HG03521 (cell line): ENCODE measurements around the gene SIM2.
"Not testable (repeated sequence)": the region's sequence is repeated elsewhere in the genome, so short reads cannot be mapped to it uniquely, and the experiment has no call there.

Source experiments
- ATAC-seq: cut with Tn5 transposase; IDR thresholded peaks from one replicate; pipeline ENCODE4 v1.9.1; 2021; ENCODE audit warnings: mild to moderate bottlenecking, moderate library complexity; ENCODE audit not compliant: unreplicated experiment

Gene SIM2

DNA sequence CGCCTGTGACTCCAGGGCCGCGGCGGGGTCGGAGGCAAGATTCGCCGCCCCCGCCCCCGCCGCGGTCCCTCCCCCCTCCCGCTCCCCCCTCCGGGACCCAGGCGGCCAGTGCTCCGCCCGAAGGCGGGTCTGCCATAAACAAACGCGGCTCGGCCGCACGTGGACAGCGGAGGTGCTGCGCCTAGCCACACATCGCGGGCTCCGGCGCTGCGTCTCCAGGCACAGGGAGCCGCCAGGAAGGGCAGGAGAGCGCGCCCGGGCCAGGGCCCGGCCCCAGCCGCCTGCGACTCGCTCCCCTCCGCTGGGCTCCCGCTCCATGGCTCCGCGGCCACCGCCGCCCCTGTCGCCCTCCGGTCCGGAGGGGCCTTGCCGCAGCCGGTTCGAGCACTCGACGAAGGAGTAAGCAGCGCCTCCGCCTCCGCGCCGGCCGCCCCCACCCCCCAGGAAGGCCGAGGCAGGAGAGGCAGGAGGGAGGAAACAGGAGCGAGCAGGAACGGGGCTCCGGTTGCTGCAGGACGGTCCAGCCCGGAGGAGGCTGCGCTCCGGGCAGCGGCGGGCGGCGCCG lies at the start of gene SIM2:
SIM2 (plus strand) TSS at position 135 of the 565 bp plus-strand sequence. CDS start 632 bp downstream, outside the sequence.
- ATAC-seq = no peak

- ATAC-seq = no peak
Measured at GRCh38 chr21:36654324-36654723, 44.6 kb upstream of the SIM2 start.

DNA sequence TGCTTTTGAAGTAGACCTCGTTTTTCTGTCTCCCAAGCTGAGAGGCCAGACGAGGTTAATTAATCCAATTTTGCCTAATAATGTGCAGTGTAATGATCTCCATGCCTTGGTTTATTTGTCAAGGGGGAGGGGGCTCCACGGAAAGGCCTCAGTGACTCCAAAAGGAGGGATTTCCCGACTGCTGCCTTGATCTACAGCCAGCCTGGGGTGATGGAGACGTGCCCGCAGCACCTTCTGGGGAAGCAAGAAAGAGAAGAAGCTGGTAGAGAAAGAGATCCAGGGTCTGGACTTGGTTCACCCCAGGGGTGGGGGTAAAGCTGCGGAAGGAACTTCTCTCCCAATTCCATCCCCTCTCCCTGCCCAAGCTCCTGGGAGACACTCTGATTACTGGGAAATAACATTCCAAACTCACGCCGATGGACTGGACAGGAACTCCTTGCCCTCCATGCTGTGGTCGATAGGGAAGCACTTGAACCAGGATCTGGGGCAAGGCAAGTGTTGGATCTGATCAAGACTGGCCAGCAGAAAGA lies 44.1 kb upstream of the SIM2 start:
- ATAC-seq = no peak

GRCh38 chr21:36656138-36656537 lies 42.8 kb upstream of the SIM2 start:
- no peak for ATAC-seq

- not testable (repeated sequence) for ATAC-seq
Measured at GRCh38 chr21:36657290-36657689, 41.6 kb upstream of the SIM2 start.

DNA sequence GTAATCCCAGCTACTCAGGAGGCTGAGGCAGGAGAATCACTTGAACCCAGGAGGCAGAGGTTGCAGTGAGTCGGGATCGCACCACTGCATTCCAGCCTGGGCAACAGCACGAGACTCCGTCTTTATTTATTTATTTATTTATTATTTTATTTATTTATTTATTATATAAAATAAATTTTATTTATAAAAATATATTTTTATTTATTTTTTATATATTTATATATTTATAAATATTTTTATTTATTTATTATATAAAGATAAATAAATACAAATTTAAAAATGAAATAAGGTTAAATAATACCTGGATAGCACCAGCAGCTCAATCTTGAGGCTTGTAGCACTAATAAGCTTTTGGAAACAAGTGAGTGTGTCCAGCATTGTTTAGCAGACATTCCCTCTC lies 40.9 kb upstream of the SIM2 start:
- no peak for ATAC-seq

GRCh38 chr21:36658926-36659325 lies 40.0 kb upstream of the SIM2 start:
- no peak for ATAC-seq

DNA sequence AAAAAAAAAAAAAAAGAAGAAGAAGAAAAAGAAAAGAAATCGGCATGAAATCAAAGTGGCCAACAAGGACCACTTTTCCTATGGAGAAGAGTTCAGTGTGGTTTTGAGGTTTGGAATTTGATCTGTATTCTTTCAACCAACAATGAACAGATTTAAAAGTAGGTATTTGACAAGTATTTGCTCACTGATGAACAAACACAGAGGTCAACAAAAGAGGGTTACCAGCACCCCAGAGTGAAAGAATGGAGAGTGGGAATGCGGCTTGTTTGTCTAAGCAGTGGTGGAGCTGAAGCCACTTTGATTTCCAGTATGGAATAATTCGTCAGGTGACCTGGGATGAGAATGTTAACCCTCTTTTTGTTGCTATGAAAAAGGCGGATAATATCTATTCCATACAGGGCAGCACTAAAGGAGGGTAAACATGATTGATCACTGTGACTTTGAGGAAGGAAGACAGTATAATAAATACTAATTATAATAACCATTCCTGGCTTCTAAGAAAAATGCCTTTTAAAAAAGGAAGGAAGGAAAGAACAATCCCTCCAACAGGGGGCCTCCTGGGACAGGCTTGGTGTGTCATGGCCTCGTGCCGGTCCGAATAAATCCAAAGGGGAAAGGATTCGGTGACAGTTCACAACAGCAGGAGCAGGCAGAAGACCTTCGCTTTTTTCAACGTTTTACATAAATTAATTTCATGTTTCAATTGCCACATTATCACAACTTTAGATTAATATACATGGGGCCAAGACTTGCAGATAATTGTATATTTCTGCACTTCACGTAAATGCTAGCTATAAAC lies 37.2 kb upstream of the SIM2 start:
- no peak for ATAC-seq

- ATAC-seq = no peak
Measured at GRCh38 chr21:36663033-36663855, 35.7 kb upstream of the SIM2 start.

DNA sequence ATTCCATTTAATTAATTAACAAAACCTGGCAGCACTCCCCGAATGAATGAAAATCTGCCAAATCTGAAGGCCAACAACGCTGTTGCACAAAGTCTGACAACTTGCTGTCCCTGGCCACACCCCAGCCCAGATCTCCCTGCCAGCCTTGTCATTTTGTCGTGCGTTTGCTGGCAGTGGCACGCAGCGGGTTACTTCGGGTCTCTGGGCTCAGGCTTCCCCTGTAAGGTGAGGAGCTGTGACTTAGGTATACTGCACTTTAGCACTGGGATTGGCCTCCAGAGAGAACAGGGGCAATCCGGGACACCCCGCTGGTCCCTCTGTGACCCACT lies 34.3 kb upstream of the SIM2 start:
- no peak for ATAC-seq

DNA sequence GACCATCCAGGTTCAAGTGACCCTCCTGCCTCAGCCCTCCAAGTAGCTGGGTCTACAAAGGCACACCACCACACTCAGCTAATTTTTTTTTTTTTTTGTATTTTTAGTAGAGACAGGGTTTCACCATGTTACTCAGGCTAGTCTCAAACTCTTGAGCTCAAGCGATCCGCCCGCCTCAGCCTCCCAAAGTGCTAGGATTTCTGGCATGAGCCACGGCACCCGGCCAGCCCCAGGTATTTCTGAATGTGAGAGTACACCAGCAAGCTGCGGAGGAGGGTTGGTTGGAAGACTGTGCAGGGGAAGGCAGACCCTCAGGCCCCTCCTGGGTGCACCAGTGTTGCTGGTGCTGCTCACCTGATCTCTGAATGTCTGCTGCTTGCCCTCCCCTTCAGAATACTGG lies 33.1 kb upstream of the SIM2 start:
- no peak for ATAC-seq

GRCh38 chr21:36668713-36669112 lies 30.2 kb upstream of the SIM2 start:
- no peak for ATAC-seq

GRCh38 chr21:36671836-36672235 lies 27.1 kb upstream of the SIM2 start:
- no peak for ATAC-seq

GRCh38 chr21:36672296-36672695 lies 26.6 kb upstream of the SIM2 start:
- not testable (repeated sequence) for ATAC-seq

- ATAC-seq = no peak
Measured at GRCh38 chr21:36672737-36673136, 26.2 kb upstream of the SIM2 start.

DNA sequence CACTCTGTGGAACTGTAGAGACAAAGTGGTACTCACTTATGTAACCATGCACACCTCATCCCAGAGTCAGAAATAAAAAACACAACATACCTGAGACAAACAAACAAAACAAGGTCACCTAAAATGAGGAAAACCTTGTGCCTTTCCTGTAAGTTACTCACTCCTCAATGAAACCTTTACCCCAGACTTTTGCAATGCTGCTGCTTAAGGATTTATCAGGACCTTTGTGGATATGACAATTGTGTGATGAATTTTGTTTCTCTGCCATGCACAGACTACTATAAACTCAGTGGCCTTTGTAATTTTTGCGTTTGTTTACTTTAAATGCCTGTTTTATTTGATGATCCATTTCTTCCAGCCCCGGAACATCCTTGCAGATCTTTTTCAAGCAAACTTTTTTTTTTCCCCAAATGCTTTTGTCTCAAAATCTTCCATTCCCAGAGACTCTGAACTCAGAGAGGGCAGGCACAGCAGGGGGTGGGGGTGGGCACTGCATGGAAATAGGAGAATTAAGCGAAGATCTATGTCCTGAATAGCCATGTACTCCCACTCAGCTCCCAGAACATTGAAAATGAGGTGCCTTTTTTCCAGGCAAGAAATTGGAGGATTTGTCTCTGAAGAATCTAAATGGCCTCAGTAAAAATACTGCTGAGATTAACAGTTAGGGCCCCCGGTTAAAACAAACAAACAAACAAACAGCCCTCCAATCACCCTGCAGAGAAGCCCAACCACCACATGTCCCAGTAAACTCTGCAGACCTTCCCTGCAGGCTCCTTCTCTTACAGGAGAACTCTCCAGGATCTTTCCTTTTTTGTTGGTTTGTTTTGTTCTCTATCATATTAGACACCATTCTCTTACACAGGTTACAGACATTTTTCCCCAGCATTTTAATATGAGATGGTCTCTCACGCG lies 22.6 kb upstream of the SIM2 start:
- ATAC-seq = no peak

GRCh38 chr21:36677443-36677842 lies 21.5 kb upstream of the SIM2 start:
- ATAC-seq = no peak

- ATAC-seq = no peak
Measured at GRCh38 chr21:36678538-36678937, 20.4 kb upstream of the SIM2 start.

GRCh38 chr21:36681117-36681631 lies 17.7 kb upstream of the SIM2 start:
- ATAC-seq = no peak

DNA sequence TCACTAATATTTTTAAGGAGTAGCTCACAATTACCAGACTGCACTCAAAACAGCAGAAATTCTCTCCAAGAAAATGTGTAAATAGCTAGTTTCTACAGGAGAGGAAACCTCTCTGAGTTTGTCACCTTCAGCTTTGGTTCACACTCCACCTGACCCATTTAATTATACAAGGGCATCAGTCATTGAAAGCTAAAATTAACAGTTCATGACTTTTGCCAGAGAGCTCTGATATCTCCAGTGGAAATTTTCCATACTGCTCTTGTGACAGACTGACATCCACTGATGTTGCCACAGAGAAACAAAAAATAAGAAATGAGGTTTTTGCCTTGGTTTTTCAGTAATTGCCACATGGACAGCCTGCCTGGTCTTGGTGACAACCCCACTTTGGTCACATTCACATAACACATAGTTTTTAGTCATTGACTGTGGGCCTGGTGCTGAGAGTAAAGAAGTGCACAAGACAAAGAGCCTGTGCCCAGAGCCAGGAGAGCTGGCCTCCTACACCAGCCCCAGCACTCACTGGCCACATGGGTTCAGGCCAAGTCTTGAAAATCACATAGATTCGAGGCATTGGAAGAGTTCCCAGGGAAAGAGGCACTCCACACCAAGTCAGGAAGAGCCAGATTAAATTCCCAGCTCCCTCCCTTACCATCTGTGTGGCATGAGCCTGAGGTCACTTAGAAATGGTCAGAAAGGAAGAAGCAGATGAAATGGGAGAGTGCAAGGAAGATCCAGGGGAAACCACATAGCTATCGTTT lies 13.8 kb upstream of the SIM2 start:
- no peak for ATAC-seq
